Fibroblast of lung (primary cell): ENCODE results near the gene KRT38. TPM values are rescaled to one million over a fixed set of nuclear protein-coding genes. Genes with fewer than 3 reads are reported as not detected.

ENCODE experiments used
- DNase-seq, 2 donors: peaks; one replicate each; pipeline versions ENCODE4 v3.0.0 to v3.0.0-alpha.2; 2010; ENCODE audit warnings: low read depth in 2 of 2
- H2AFZ ChIP-seq: 2 replicates; pipeline ENCODE4 v1.5.1; 2012; ENCODE audit warnings: low read length, control low read depth, inconsistent platforms
- H3K27ac ChIP-seq: 2 replicates; pipeline ENCODE4 v1.5.1; 2011; ENCODE audit warnings: low read length, control low read depth; ENCODE audit not compliant: insufficient read depth
- H3K27me3 ChIP-seq: 2 replicates; pipeline ENCODE4 v1.5.1; 2011; ENCODE audit warnings: mild to moderate bottlenecking, low read length; ENCODE audit not compliant: control insufficient read depth, insufficient read depth
- H3K36me3 ChIP-seq: 2 replicates; pipeline ENCODE4 v1.5.1; 2011; ENCODE audit warnings: low read length; ENCODE audit not compliant: control insufficient read depth, insufficient read depth
- H3K4me1 ChIP-seq: 2 replicates; pipeline ENCODE4 v1.5.1; 2011; ENCODE audit warnings: low read length; ENCODE audit not compliant: control insufficient read depth, insufficient read depth; ENCODE audit errors: extremely low read depth
- H3K4me2 ChIP-seq: 2 replicates; pipeline ENCODE4 v1.5.1; 2011; ENCODE audit warnings: low read length, control low read depth; ENCODE audit not compliant: insufficient read depth; ENCODE audit errors: extremely low read depth
- H3K4me3 ChIP-seq, 4 experiments: fragments of 200-600 bp in 1 of 4; sonication (generic) in 1 of 4; replicated peaks in 1 of 4; 2 replicates each; pipeline ENCODE4 v1.5.1; 2011 to 2016; ENCODE audit warnings: low read length in 4 of 4, low read depth in 3 of 4, mild to moderate bottlenecking in 3 of 4, control low read depth in 2 of 4, inconsistent platforms in 1 of 4, mixed read lengths in 1 of 4; ENCODE audit not compliant: insufficient read depth in 1 of 4; ENCODE audit errors: control extremely low read depth in 1 of 4
- H3K79me2 ChIP-seq: 2 replicates; pipeline ENCODE4 v1.5.1; 2012; ENCODE audit warnings: mild to moderate bottlenecking, low read length, inconsistent platforms; ENCODE audit not compliant: control insufficient read depth, insufficient read depth
- H3K9ac ChIP-seq: 2 replicates; pipeline ENCODE4 v1.5.1; 2011; ENCODE audit warnings: mild to moderate bottlenecking, low read length, control low read depth; ENCODE audit not compliant: insufficient read depth
- H3K9me3 ChIP-seq: 2 replicates; pipeline ENCODE4 v1.5.1; 2012; ENCODE audit warnings: low read depth, low read length; ENCODE audit not compliant: control insufficient read depth, insufficient read depth
- H4K20me1 ChIP-seq: 2 replicates; pipeline ENCODE4 v1.5.1; 2011; ENCODE audit warnings: low read length; ENCODE audit not compliant: control insufficient read depth, insufficient read depth; ENCODE audit errors: extremely low read depth
- EZH2 ChIP-seq: IDR thresholded peaks from 2 replicates; pipeline ENCODE4 v1.5.1; 2012; ENCODE audit warnings: low read length, control low read depth, mild to moderate bottlenecking; ENCODE audit errors: missing control alignments
- polyA plus RNA-seq, 2 donors: library from polyadenylated mRNA; depleted of rRNA in 1 of 2; stranded (reverse) in 1 of 2; unstranded in 1 of 2; fragments of >200 nt; gene quantifications; 2 replicates each; pipeline ENCODE4 v1.2.1, GENCODE V29; 2011 to 2012; ENCODE audit warnings: missing spikeins in 1 of 2
- total RNA-seq: library from RNA; depleted of rRNA; stranded (reverse); fragments of >200 nt; gene quantifications from 2 replicates; pipeline ENCODE4 v1.2.1, GENCODE V29; 2014
- TF ChIP-seq, protein P1 (sequence below), 2 donors: IDR thresholded peaks in 1 of 2; conservative IDR thresholded peaks in 1 of 2; 1 replicate in 1 of 2; 2 replicates in 1 of 2; pipeline ENCODE4 v1.5.1; 2011 to 2012; ENCODE audit warnings: low read length in 2 of 2, control low read depth in 1 of 2, inconsistent platforms in 1 of 2, low read depth in 1 of 2, mild to moderate bottlenecking in 1 of 2

The KRT38 gene
- total and polyA plus RNA-seq, 2 donors (not counting 1 experiment from before 2014, with no cell fraction given), result under 0.01 to 0.02 TPM

GRCh38 chr17:41392278-41392677 lies 48.5 kb downstream of the KRT38 start:
- Histone ChIP-seq H3K9ac (no peak overlapping the region), H3K9me3 (no peaks in the 10 kb centered on the region), H3K4me3 (no peak overlapping the region), H3K27me3 (peaks cover 2% of the 10 kb centered on the region), H3K36me3 (no peaks in the 10 kb centered on the region), H2AFZ (no peak overlapping the region), H3K27ac (no peak overlapping the region), H3K79me2 (no peaks in the 10 kb centered on the region), H3K4me2 (no peak overlapping the region), H4K20me1 (no peaks in the 10 kb centered on the region), H3K4me1 (no peaks in the 10 kb centered on the region)
- peak; percentile 31 to 55 for DNase-seq
- TF ChIP-seq EZH2, result no peak
- TF ChIP-seq, protein P1, sequence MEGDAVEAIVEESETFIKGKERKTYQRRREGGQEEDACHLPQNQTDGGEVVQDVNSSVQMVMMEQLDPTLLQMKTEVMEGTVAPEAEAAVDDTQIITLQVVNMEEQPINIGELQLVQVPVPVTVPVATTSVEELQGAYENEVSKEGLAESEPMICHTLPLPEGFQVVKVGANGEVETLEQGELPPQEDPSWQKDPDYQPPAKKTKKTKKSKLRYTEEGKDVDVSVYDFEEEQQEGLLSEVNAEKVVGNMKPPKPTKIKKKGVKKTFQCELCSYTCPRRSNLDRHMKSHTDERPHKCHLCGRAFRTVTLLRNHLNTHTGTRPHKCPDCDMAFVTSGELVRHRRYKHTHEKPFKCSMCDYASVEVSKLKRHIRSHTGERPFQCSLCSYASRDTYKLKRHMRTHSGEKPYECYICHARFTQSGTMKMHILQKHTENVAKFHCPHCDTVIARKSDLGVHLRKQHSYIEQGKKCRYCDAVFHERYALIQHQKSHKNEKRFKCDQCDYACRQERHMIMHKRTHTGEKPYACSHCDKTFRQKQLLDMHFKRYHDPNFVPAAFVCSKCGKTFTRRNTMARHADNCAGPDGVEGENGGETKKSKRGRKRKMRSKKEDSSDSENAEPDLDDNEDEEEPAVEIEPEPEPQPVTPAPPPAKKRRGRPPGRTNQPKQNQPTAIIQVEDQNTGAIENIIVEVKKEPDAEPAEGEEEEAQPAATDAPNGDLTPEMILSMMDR (conservative IDR thresholded peaks at IDR 0.05 in 1 of 2, IDR thresholded peaks at IDR 0.05 in 1 of 2; ENCODE audit: low read depth in 1 of 2, low read length in 2 of 2), result no peak

DNA sequence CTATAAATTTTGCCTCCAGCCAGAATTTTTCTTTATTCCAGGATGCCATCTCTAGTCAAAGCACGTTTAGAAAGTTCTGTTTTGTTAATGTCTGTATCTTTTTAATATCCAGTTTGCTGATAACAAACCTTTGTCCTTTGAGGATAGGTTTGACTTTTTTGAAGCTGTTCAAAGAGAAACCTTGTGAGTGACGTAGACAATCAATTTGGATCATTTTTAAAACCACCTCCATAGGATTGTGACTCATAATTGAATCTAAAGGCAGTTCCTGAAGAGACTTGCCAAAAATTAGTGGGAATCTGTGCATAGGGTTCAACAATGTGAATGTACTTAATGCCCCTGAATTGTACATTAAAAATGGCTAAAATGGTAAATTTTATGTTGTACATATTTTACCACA lies 49.2 kb downstream of the KRT38 start:
- H3K79me2 ChIP-seq, result no peaks in the 10 kb centered on the region
- H3K27me3 ChIP-seq, result peaks cover 2% of the 10 kb centered on the region
- H3K4me3 ChIP-seq, result no peak overlapping the region
- H3K27ac ChIP-seq, result no peak overlapping the region
- H3K4me1 ChIP-seq, result no peaks in the 10 kb centered on the region
- no peak for DNase-seq
- no peaks in the 10 kb centered on the region for H3K36me3 ChIP-seq
- no peaks in the 10 kb centered on the region for H3K9me3 ChIP-seq
- H3K9ac ChIP-seq, result no peak overlapping the region
- no peaks in the 10 kb centered on the region for H4K20me1 ChIP-seq
- H2AFZ ChIP-seq, result no peak overlapping the region
- no peak overlapping the region for H3K4me2 ChIP-seq
- TF ChIP-seq, protein P1 (conservative IDR thresholded peaks at IDR 0.05 in 1 of 2, IDR thresholded peaks at IDR 0.05 in 1 of 2; ENCODE audit: low read depth in 1 of 2, low read length in 2 of 2), result no peak
- TF ChIP-seq EZH2, result no peak

GRCh38 chr17:41390411-41390938 lies 50.3 kb downstream of the KRT38 start:
- Histone ChIP-seq H3K4me3 (no peak overlapping the region), H3K36me3 (no peaks in the 10 kb centered on the region), H4K20me1 (no peaks in the 10 kb centered on the region), H3K9me3 (no peaks in the 10 kb centered on the region), H2AFZ (no peak overlapping the region), H3K27ac (no peak overlapping the region), H3K79me2 (no peaks in the 10 kb centered on the region), H3K4me2 (no peak overlapping the region), H3K9ac (no peak overlapping the region), H3K27me3 (peaks cover 2% of the 10 kb centered on the region), H3K4me1 (no peaks in the 10 kb centered on the region)
- no peak for TF ChIP-seq EZH2
- TF ChIP-seq, protein P1 (conservative IDR thresholded peaks at IDR 0.05 in 1 of 2, IDR thresholded peaks at IDR 0.05 in 1 of 2; ENCODE audit: low read depth in 1 of 2, low read length in 2 of 2), result no peak
- DNase-seq, result no peak
